ENCODE results near the gene DDO.

DDO gene

DNA sequence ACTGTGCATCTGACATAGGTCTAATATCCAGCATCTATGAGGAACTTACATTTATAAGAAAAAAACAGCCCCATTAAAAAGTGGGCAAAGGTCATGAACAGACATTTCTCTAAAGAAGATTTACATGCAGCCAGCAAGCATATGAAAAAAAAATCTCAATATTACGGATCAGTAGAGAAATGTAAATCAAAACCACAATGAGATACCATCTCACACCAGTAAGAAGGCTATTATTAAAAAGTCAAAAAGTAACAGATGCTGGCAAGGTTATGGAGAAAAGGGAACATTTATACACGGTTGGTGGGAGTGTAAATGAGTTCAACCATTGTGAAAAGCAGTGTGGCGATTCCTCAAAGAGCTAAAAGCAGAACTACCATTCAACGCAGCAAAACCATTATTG is 70.3 kb downstream of the DDO start:
- DNase-seq (ENCODE audit: low read depth in 2 of 2) = no peak

GRCh38 chr6:110342759-110343158 is 72.6 kb downstream of the DDO start:
- DNase-seq (ENCODE audit: low read depth in 2 of 2) = no peak

Data from fibroblast of skin of left quadriceps (primary cell).